HG03108 (cell line): Measurements from ENCODE around the gene TRIM61.
"Not testable (repeated sequence)": the region's sequence is repeated elsewhere in the genome, so short reads cannot be mapped to it uniquely, and the experiment has no call there.

Experiments used
- ATAC-seq: cut with Tn5 transposase; IDR thresholded peaks from one replicate; pipeline ENCODE4 v1.9.1; 2021; ENCODE audit warnings: moderate library complexity; ENCODE audit not compliant: unreplicated experiment

The TRIM61 gene

GRCh38 chr4:164959421-164959820 lies 18.0 kb downstream of the TRIM61 start:
- ATAC-seq, result not testable (repeated sequence)

GRCh38 chr4:164956766-164957643 lies 20.5 kb downstream of the TRIM61 start:
- ATAC-seq, result peak; percentile 100

- no peak for ATAC-seq
Observed at GRCh38 chr4:164955107-164955805, 22.2 kb downstream of the TRIM61 start.

- no peak for ATAC-seq
Observed at GRCh38 chr4:164952551-164952950, 24.9 kb downstream of the TRIM61 start.

- ATAC-seq, result no peak
Observed at GRCh38 chr4:164949448-164950143, 27.9 kb downstream of the TRIM61 start.

- ATAC-seq, result no peak
Observed at GRCh38 chr4:164948975-164949374, 28.5 kb downstream of the TRIM61 start.

- ATAC-seq, result not testable (repeated sequence)
Observed at GRCh38 chr4:164948006-164948405, 29.5 kb downstream of the TRIM61 start.

GRCh38 chr4:164946810-164947209 lies 30.6 kb downstream of the TRIM61 start:
- no peak for ATAC-seq

- ATAC-seq, result no peak
Observed at GRCh38 chr4:164945146-164945545, 32.3 kb downstream of the TRIM61 start.

- no peak for ATAC-seq
Observed at GRCh38 chr4:164943192-164943591, 34.3 kb downstream of the TRIM61 start.

- peak; percentile 41 for ATAC-seq
Observed at GRCh38 chr4:164937576-164938270, 39.7 kb downstream of the TRIM61 start.

GRCh38 chr4:164935865-164936606 lies 41.4 kb downstream of the TRIM61 start:
- peak; percentile 49 for ATAC-seq

- ATAC-seq, result peak; percentile 46
Observed at GRCh38 chr4:164935363-164935762, 42.1 kb downstream of the TRIM61 start.

- ATAC-seq, result no peak
Observed at GRCh38 chr4:164933244-164933643, 44.2 kb downstream of the TRIM61 start.

GRCh38 chr4:164931551-164932324 lies 45.7 kb downstream of the TRIM61 start:
- no peak for ATAC-seq

- no peak for ATAC-seq
Observed at GRCh38 chr4:164930647-164931046, 46.8 kb downstream of the TRIM61 start.

- not testable (repeated sequence) for ATAC-seq
Observed at GRCh38 chr4:164927101-164927500, 50.4 kb downstream of the TRIM61 start.

GRCh38 chr4:164926301-164926700 lies 51.2 kb downstream of the TRIM61 start:
- no peak for ATAC-seq

- no peak for ATAC-seq
Observed at GRCh38 chr4:164924670-164925238, 52.7 kb downstream of the TRIM61 start.
